ENCODE measurements around the gene GNG2. TPM values are rescaled to one million over a fixed set of nuclear protein-coding genes. Genes with fewer than 3 reads are reported as not detected.

GNG2 gene
- total and polyA plus RNA-seq, 10 of the 15 experiments (the other 5 are each of a cell fraction or from before 2014, with no cell fraction given) = 31.6 to 114 (median 66.4) TPM

DNA sequence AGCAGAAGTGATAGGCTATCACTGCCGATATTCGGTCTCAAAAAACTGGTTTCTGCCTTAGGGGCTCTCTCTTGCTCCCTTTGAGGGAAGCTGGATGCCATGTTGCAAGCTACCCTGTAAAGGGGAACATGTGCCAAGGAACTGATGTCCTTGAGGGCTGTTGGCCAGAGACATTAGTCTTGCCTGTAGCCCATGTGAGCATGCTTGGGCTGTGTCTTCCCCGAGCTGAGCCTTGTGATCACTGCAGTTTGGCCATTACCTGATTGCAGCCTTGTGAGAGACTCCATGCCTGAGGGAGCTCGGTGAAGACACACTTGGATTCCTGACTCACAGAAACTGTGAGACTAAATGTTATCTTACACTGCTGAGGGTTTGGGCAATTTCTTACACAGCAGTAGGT, 147.7 kb downstream of the GNG2 start:
- Histone ChIP-seq H3K27me3 (replicated peaks in 1 of 2; ENCODE audit: control insufficient read depth in 2 of 2, insufficient read depth in 2 of 2, low read length in 1 of 2) (no peaks in the 10 kb centered on the region), H2AFZ (ENCODE audit: control insufficient read depth, low read depth, low read length) (no peak overlapping the region), H3K9me3 (replicated peaks; ENCODE audit: control insufficient read depth, insufficient read depth, low read length) (no peaks in the 10 kb centered on the region), H3K36me3 (ENCODE audit: control insufficient read depth in 2 of 2, insufficient read depth in 2 of 2, low read length in 1 of 2) (peaks cover 18 to 47% of the 10 kb centered on the region in 2 experiments), H3K4me2 (ENCODE audit: control insufficient read depth, insufficient read depth) (no peak overlapping the region), H3K4me3 (no peak overlapping the region), H3K79me2 (ENCODE audit: control insufficient read depth, insufficient read depth, low read length) (no peaks in the 10 kb centered on the region), H3K27ac (ENCODE audit: control insufficient read depth, insufficient read depth) (no peak overlapping the region), H3K9ac (ENCODE audit: control insufficient read depth, insufficient read depth, low read length) (no peak overlapping the region), H3K4me1 (ENCODE audit: control insufficient read depth, insufficient read depth, low read length) (no peaks in the 10 kb centered on the region), H4K20me1 (ENCODE audit: control insufficient read depth, insufficient read depth) (no peaks in the 10 kb centered on the region)
- ChIA-PET RAD21 (ENCODE audit: unreplicated experiment) (no interaction called here), CTCF (interaction anchor here (1.0 to 4.3 kb wide), 2 partner anchors 12 kb away, joined by 3 to 24 read pairs; no protein-coding TSS in a partner anchor), POLR2A (no interaction called here), SMC1A (ENCODE audit: uncharacterized antibody, unreplicated experiment) (interaction anchor here (6.1 kb wide), 1 partner anchor 13 kb away, joined by 33 read pairs; no protein-coding TSS in a partner anchor)
- ATAC-seq (no peak), FAIRE-seq (no peak), DNase-seq (ENCODE audit: low read depth, low spot score) (no peak)
- TF ChIP-seq, protein P1, sequence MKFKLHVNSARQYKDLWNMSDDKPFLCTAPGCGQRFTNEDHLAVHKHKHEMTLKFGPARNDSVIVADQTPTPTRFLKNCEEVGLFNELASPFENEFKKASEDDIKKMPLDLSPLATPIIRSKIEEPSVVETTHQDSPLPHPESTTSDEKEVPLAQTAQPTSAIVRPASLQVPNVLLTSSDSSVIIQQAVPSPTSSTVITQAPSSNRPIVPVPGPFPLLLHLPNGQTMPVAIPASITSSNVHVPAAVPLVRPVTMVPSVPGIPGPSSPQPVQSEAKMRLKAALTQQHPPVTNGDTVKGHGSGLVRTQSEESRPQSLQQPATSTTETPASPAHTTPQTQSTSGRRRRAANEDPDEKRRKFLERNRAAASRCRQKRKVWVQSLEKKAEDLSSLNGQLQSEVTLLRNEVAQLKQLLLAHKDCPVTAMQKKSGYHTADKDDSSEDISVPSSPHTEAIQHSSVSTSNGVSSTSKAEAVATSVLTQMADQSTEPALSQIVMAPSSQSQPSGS (IDR thresholded peaks at IDR 0.05; ENCODE audit: low read length) = no peak
- TF ChIP-seq POLR2A (IDR thresholded peaks at IDR 0.05; ENCODE audit: low read depth, low read length) = peak; percentile 19; the same call in 1 of the 2 replicates
- in situ Hi-C loops (cut with MboI) = no loop called here
- no TSS peak for BruUV-seq (replicated peaks)
- 86% methylated on average over 4 of the region's 4 CpGs for WGBS (ENCODE audit: insufficient coverage, insufficient replicate concordance, low lambda C conversion rate, missing lambda C conversion rate)
- intact Hi-C loops (cut with micrococcal nuclease; ENCODE audit: unreplicated experiment) = no loop called here

DNA sequence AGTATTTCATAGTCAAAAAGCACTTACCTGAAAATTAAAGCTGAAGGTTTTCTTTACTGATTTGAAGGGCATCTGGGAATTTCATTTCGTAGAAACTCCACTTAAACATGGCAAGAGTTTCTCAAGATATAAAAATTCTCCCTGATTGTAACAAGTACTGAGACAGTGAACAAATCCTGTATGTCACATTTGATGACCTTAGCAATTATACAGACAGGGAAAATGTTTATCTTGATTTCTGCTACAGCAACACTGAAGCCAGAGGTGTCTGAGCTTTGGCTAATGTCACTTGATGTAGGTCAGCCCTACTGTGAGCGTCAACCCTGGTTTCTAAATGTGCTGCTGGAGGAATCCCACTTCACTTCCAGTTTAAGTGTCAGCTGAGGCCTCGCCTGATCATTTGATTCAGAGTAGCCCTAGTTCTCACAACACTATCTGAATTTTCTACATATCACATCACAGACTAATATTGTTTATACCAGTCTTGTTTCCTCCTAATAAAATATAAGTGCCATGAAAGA, 149.8 kb downstream of the GNG2 start:
- peaks cover 18 to 33% of the 10 kb centered on the region in 2 experiments for H3K36me3 ChIP-seq (ENCODE audit: control insufficient read depth in 2 of 2, insufficient read depth in 2 of 2, low read length in 1 of 2)
- no peak for FAIRE-seq
- SMC1A ChIA-PET (ENCODE audit: uncharacterized antibody, unreplicated experiment) = interaction anchor here (0.7 to 1.1 kb wide), 2 partner anchors 10 to 14 kb away, joined by 3 read pairs; no protein-coding TSS in a partner anchor
- no peak overlapping the region for H3K27ac ChIP-seq (ENCODE audit: control insufficient read depth, insufficient read depth)
- POLR2A ChIA-PET = interaction anchor here (0.9 kb wide), 1 partner anchor 17 kb away, joined by 3 read pairs; no protein-coding TSS in a partner anchor
- CTCF ChIA-PET = interaction anchor here (1.2 kb wide), 1 partner anchor 32 kb away, joined by 3 read pairs; no protein-coding TSS in a partner anchor
- no peaks in the 10 kb centered on the region for H3K27me3 ChIP-seq (replicated peaks in 1 of 2; ENCODE audit: control insufficient read depth in 2 of 2, insufficient read depth in 2 of 2, low read length in 1 of 2)
- no peaks in the 10 kb centered on the region for H3K9me3 ChIP-seq (replicated peaks; ENCODE audit: control insufficient read depth, insufficient read depth, low read length)
- H3K4me2 ChIP-seq (ENCODE audit: control insufficient read depth, insufficient read depth) = no peak overlapping the region
- H3K9ac ChIP-seq (ENCODE audit: control insufficient read depth, insufficient read depth, low read length) = no peak overlapping the region
- DNase-seq (ENCODE audit: low read depth, low spot score) = no peak
- no peaks in the 10 kb centered on the region for H3K4me1 ChIP-seq (ENCODE audit: control insufficient read depth, insufficient read depth, low read length)
- no peak overlapping the region for H2AFZ ChIP-seq (ENCODE audit: control insufficient read depth, low read depth, low read length)
- intact Hi-C loops (cut with micrococcal nuclease; ENCODE audit: unreplicated experiment) = no loop called here
- RAD21 ChIA-PET (ENCODE audit: unreplicated experiment) = interaction anchor here (1.2 kb wide), 1 partner anchor 14 kb away, joined by 4 read pairs; no protein-coding TSS in a partner anchor
- no peak overlapping the region for H3K4me3 ChIP-seq
- no peaks in the 10 kb centered on the region for H4K20me1 ChIP-seq (ENCODE audit: control insufficient read depth, insufficient read depth)
- in situ Hi-C loops (cut with MboI) = no loop called here
- WGBS (ENCODE audit: insufficient coverage, insufficient replicate concordance, low lambda C conversion rate, missing lambda C conversion rate) = 63% methylated on average over 3 of the region's 3 CpGs
- no peaks in the 10 kb centered on the region for H3K79me2 ChIP-seq (ENCODE audit: control insufficient read depth, insufficient read depth, low read length)
- no peak for ATAC-seq
- no TSS peak for BruUV-seq (replicated peaks)
- TF ChIP-seq, protein P2, sequence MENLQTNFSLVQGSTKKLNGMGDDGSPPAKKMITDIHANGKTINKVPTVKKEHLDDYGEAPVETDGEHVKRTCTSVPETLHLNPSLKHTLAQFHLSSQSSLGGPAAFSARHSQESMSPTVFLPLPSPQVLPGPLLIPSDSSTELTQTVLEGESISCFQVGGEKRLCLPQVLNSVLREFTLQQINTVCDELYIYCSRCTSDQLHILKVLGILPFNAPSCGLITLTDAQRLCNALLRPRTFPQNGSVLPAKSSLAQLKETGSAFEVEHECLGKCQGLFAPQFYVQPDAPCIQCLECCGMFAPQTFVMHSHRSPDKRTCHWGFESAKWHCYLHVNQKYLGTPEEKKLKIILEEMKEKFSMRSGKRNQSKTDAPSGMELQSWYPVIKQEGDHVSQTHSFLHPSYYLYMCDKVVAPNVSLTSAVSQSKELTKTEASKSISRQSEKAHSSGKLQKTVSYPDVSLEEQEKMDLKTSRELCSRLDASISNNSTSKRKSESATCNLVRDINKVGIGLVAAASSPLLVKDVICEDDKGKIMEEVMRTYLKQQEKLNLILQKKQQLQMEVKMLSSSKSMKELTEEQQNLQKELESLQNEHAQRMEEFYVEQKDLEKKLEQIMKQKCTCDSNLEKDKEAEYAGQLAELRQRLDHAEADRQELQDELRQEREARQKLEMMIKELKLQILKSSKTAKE (IDR thresholded peaks at IDR 0.05; ENCODE audit: low read depth, poor library complexity, severe bottlenecking) = no peak
- TF ChIP-seq POLR2AphosphoS5 (IDR thresholded peaks at IDR 0.05; ENCODE audit: low read length) (no peak), HCFC1 (IDR thresholded peaks at IDR 0.05; ENCODE audit: low read length) (no peak), SREBF2 (IDR thresholded peaks at IDR 0.05; ENCODE audit: low read length) (no peak), SRF (IDR thresholded peaks at IDR 0.05; ENCODE audit: low read depth in 2 of 2, low read length in 2 of 2) (no peak), CHD2 (IDR thresholded peaks at IDR 0.05; ENCODE audit: borderline replicate concordance, low read depth, low read length) (no peak), MEF2B (IDR thresholded peaks at IDR 0.05; ENCODE audit: partially characterized antibody, poor library complexity, severe bottlenecking) (no peak), NFYA (IDR thresholded peaks at IDR 0.05; ENCODE audit: borderline replicate concordance, low read depth, low read length) (no peak), NR2C2 (IDR thresholded peaks at IDR 0.05; ENCODE audit: borderline replicate concordance, control insufficient read depth, insufficient read length, low read depth) (no peak), EZH2 (IDR thresholded peaks at IDR 0.05; ENCODE audit: borderline replicate concordance, control insufficient read depth, low read depth, low read length) (no peak)
- TF ChIP-seq, protein P3, sequence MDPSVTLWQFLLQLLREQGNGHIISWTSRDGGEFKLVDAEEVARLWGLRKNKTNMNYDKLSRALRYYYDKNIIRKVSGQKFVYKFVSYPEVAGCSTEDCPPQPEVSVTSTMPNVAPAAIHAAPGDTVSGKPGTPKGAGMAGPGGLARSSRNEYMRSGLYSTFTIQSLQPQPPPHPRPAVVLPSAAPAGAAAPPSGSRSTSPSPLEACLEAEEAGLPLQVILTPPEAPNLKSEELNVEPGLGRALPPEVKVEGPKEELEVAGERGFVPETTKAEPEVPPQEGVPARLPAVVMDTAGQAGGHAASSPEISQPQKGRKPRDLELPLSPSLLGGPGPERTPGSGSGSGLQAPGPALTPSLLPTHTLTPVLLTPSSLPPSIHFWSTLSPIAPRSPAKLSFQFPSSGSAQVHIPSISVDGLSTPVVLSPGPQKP (IDR thresholded peaks at IDR 0.05; ENCODE audit: low read depth, low read length) = no peak
